Fibroblast of the aortic adventitia (primary cell): ENCODE results near the gene FOXN3. TPM values are rescaled to one million over a fixed set of nuclear protein-coding genes. Genes with fewer than 3 reads are reported as not detected.

Experiments
- DNase-seq: peaks from one replicate; pipeline ENCODE4 v3.0.0-alpha.2; 2010; ENCODE audit warnings: low read depth
- H3K4me3 ChIP-seq: 2 replicates; pipeline ENCODE4 v1.5.1; 2011; ENCODE audit warnings: low read depth, mild to moderate bottlenecking, control low read depth, low read length, moderate library complexity
- total RNA-seq: library from RNA; depleted of rRNA; stranded (reverse); fragments of >200 nt; gene quantifications from 2 replicates; pipeline ENCODE4 v1.2.3, GENCODE V29; 2012; ENCODE audit warnings: low replicate concordance
- TF ChIP-seq, protein P1 (sequence below): IDR thresholded peaks from 2 replicates; pipeline ENCODE4 v1.5.1; 2011; ENCODE audit warnings: mild to moderate bottlenecking, low read length, control low read depth, inconsistent platforms; ENCODE audit not compliant: insufficient read depth

Gene FOXN3
- total RNA-seq, 1 donor: 35.3 TPM

DNA sequence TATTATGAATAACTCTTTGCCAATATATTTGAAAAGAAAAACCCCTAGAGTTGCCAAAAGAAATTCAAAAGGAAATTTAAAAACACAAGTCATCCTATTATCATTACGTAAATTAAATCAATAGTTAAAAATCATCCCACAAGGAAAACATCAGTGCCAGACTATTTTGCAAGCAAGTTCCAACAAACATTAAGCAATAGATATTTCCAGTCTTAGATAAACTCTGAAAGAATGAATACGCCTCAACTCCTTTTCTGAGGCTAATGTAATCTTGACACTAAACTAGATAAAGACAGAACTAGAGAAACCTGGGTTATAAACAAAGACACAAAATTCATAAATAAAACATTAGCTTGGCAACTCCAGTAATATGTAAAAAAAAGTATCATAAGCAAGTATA, 245.9 kb downstream of the FOXN3 start:
- peak; percentile 78 for DNase-seq
- no peak overlapping the region for H3K4me3 ChIP-seq
- TF ChIP-seq, protein P1, sequence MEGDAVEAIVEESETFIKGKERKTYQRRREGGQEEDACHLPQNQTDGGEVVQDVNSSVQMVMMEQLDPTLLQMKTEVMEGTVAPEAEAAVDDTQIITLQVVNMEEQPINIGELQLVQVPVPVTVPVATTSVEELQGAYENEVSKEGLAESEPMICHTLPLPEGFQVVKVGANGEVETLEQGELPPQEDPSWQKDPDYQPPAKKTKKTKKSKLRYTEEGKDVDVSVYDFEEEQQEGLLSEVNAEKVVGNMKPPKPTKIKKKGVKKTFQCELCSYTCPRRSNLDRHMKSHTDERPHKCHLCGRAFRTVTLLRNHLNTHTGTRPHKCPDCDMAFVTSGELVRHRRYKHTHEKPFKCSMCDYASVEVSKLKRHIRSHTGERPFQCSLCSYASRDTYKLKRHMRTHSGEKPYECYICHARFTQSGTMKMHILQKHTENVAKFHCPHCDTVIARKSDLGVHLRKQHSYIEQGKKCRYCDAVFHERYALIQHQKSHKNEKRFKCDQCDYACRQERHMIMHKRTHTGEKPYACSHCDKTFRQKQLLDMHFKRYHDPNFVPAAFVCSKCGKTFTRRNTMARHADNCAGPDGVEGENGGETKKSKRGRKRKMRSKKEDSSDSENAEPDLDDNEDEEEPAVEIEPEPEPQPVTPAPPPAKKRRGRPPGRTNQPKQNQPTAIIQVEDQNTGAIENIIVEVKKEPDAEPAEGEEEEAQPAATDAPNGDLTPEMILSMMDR: no peak

DNA sequence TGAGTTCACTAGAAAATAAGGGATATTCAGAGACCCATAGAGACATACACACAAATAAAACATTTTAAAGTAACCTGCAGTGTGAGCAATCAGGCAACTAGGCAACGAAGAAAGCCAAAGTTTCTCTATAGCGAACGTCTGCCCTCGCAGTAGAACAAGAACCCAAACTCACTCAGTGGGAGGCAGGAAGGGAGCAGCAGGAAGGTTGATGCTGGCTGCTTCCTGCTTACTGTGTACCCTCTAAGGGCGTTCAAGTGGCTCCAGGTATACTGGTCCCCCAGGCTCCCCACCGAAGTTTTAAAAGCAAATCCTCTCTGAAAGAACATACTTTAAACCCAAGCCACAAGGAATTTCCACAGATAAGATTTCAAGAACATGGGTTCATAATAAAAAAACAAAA, 249.3 kb downstream of the FOXN3 start:
- no peak for DNase-seq
- no peak overlapping the region for H3K4me3 ChIP-seq
- TF ChIP-seq, protein P1: no peak

DNA sequence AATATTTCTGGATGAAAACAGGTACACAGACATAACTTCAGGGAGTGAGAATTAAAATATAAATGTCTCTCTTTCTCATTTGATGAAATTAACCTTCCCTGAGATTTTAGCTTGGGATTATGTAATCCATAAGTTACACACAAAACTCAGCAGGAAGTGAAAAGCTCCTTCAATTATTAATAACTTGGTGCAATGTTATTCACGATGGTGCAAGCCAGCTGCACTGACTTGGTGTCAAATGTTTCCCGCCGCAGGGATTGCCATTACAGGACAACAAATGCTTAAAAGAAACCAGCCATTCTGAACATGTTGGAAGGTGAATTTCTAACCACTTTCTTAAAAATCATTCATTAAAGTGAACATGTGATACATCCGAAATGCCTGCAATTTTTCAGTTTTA, 250.4 kb downstream of the FOXN3 start:
- TF ChIP-seq, protein P1: no peak
- no peak for DNase-seq
- H3K4me3 ChIP-seq: no peak overlapping the region

DNA sequence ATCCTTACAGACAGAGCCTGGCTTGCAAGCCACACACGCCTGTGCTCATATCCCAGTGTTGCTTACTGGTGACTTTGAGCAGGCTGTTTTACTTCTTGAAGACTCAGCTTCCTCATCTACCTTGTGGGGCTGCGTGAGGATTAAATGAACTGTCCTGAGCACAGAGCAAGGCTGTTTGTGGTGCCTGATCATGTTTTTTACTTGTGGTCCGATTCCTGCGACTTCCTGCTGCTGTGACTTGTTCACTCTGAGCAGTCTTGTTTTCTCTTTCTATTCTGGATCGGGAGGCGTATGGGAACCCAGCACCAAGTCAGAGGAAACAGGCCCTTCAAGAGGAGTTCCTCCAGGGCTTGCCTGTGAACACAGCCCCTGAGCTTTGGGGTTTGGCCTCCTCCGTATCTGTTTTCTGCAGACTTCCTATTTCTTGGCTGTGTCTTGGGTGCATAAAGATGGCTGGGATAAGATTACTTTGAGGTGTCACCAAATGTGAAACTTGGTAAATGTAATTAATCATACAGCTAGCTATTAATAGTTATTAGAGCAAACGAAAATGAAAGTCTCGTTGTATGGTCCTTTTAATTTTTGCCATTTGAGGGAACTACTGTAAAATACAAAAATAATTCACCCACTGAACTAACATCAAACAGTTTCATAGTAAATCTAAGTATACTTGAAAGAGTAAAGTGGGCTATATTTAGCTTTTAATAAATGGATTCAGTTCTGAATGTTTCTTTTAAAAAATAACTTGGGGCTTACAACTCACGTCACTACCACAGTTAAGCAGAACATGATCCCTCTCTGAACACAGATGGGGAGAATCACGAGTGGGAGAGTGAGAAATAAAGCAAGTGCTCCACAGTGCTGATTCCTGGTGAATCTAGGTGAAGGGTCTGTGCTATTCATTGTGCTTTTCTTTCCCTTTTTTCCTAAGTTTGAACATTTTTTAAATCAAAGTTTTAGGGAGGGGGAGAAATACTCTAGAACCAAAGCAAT, 251.5 kb downstream of the FOXN3 start:
- TF ChIP-seq, protein P1: no peak
- H3K4me3 ChIP-seq: peak overlapping the region; percentile 6
- DNase-seq: peak; percentile 41

DNA sequence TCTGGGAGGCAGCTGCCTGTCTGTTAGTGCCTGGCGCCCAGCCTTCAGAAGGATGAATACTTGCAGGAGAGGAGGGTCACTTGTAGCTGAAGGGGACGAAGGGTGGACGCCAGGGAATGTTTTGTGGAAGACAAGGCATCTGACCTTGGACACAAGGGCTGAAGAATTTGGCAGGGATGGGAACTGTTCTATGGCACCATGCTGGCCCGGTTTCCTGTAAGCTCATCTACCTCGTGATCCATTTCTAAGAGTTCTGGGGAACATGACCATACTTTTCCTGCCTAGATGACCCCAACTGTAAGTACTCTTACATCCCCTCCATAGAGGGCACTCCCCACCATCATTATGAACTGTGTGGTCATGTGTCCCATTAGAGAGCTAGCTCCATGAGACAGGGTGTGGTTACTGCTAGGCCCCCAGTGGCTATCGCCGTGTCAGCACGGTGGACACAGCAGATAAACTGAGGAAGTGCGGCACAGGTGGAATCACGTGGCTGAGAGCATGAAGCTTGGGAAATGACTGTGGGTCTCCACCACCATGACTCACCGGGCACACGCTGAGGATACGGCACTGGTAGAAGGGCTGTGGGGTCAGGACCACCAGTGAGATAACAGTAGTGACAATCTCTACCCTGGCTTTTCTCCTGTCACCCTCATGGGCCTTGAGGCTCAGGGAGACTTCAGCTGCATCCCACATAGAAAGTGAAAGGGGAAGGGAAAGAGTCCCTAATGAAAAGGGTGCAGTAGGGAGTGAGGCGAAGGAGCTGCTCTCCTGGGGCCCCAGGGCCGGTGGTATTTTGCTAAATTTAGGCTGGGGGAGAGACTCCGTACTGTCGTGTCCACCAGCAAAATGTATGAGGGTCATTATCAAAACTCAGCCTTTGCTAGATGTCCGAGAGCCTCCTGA, 252.6 kb downstream of the FOXN3 start:
- DNase-seq: no peak
- H3K4me3 ChIP-seq: no peak overlapping the region
- TF ChIP-seq, protein P1: no peak

DNA sequence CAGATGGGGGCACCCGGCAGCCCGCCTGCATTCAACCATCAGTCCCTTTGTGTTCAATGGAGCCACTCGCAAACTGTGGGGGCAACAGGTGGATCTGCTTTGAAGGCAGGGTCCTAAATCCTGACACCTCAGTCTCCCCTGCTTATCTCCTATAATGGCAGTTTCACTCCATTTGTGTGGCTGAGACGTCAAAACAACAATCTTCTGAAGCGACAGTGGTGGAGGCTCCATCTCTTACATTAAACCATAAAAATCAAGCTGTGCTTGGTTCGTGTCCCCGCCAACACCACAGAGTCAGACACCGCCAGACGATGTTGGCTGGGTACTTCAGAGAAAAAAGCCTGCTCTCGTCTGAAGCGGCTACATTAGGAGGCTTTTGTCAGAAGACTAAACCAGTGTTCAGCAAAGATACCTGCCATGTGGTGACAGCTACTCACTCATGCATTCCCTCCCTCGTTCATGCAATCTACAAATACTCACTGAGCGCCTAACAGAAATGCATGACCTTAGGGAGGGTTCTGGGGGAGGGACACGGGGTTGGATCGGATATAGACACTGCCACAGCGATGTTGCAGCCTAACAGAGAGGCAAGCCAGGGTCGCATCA, 253.9 kb downstream of the FOXN3 start:
- H3K4me3 ChIP-seq: no peak overlapping the region
- TF ChIP-seq, protein P1: no peak
- no peak for DNase-seq
